Measurements from ENCODE around the gene DMRT1. TPM values are rescaled to one million over a fixed set of nuclear protein-coding genes. Genes with fewer than 3 reads are reported as not detected.

The DMRT1 gene
- total RNA-seq, 1 experiment from 2014 or later: 0.47 TPM

GRCh38 chr9:962023-962422, 120.5 kb downstream of the DMRT1 start:
- TF ChIP-seq CTCF (IDR thresholded peaks at IDR 0.05 in 2 of 3, conservative IDR thresholded peaks at IDR 0.05 in 1 of 3; ENCODE audit: borderline replicate concordance in 1 of 3, insufficient read depth in 1 of 3, low read depth in 2 of 3, low read length in 2 of 3) (no peak), SRF (IDR thresholded peaks at IDR 0.05; ENCODE audit: low read depth) (no peak), MAX (IDR thresholded peaks at IDR 0.05) (no peak), ELF1 (IDR thresholded peaks at IDR 0.05; ENCODE audit: borderline replicate concordance, low read depth) (no peak), SIN3A (IDR thresholded peaks at IDR 0.05; ENCODE audit: low read depth) (no peak), ATF3 (IDR thresholded peaks at IDR 0.05) (no peak), TCF7L2 (IDR thresholded peaks at IDR 0.05; ENCODE audit: borderline replicate concordance, extremely low read depth, insufficient read depth, insufficient read length) (no peak), EZH2 (IDR thresholded peaks at IDR 0.05) (no peak), JUND (IDR thresholded peaks at IDR 0.05) (no peak), SP1 (IDR thresholded peaks at IDR 0.05; ENCODE audit: low read depth) (no peak)
- no peak overlapping the region for H3K4me2 ChIP-seq (ENCODE audit: low read length)
- peaks cover 33% of the 10 kb centered on the region for H3K27me3 ChIP-seq (ENCODE audit: insufficient read depth, low read length)
- no peaks in the 10 kb centered on the region for H3K79me2 ChIP-seq (ENCODE audit: insufficient read depth, low read length)
- no peak overlapping the region for H3K4me3 ChIP-seq (replicated peaks in 1 of 2; ENCODE audit: low read depth in 1 of 2, low read length in 2 of 2)
- ChIA-PET POLR2A (no interaction called here), CTCF (no interaction called here), RAD21 (ENCODE audit: low non-redundant PET in 1 of 2, low total read pairs in 2 of 2, uncharacterized antibody in 2 of 2, unreplicated experiment in 2 of 2) (no interaction called here)
- no peak overlapping the region for H3K9ac ChIP-seq (ENCODE audit: low read length)
- intact Hi-C loops (cut with micrococcal nuclease): no loop called here
- no peak for DNase-seq (ENCODE audit: low read depth, low spot score)
- no peaks in the 10 kb centered on the region for H4K20me1 ChIP-seq (ENCODE audit: insufficient read depth)
- no TSS peak for BruUV-seq (replicated peaks)
- no peaks in the 10 kb centered on the region for H3K9me2 ChIP-seq (ENCODE audit: insufficient read depth)
- no peak overlapping the region for H3K27ac ChIP-seq (ENCODE audit: low read depth, low read length)
- no peak for ATAC-seq
- H3K36me3 ChIP-seq (ENCODE audit: control insufficient read depth in 1 of 2, insufficient read depth in 2 of 2, low read length in 2 of 2): no peaks in the 10 kb centered on the region
- H3K4me1 ChIP-seq (ENCODE audit: control insufficient read depth in 1 of 2, insufficient read depth in 2 of 2, low read length in 2 of 2): no peaks in the 10 kb centered on the region
- H2AFZ ChIP-seq (ENCODE audit: low read depth, low read length, poor library complexity, severe bottlenecking): no peak overlapping the region
- no peaks in the 10 kb centered on the region for H3K9me3 ChIP-seq (ENCODE audit: control insufficient read depth in 1 of 2, insufficient read depth in 1 of 2, low read depth in 1 of 2, low read length in 2 of 2)
